D721Med (cell line): ENCODE data around the gene ZNF410.
"Not testable (repeated sequence)": the region's sequence is repeated elsewhere in the genome, so short reads cannot be mapped to it uniquely, and the experiment has no call there.

ENCODE experiments used
- DNase-seq: peaks from one replicate; pipeline ENCODE4 v3.0.0; 2011; ENCODE audit warnings: low spot score; ENCODE audit not compliant: insufficient read length
- FAIRE-seq: peaks from 2 replicates; lab custom pipeline; 2011; peaks lifted over from hg19 to GRCh38; lab: Jason Lieb, UNC
- CTCF ChIP-seq: IDR thresholded peaks from 2 replicates; pipeline ENCODE4 v1.5.1; 2012; ENCODE audit warnings: mild to moderate bottlenecking, control low read depth; ENCODE audit not compliant: insufficient read depth; ENCODE audit errors: missing control alignments

ZNF410 gene

GRCh38 chr14:73886449-73887317 is at the start of gene ZNF410:
Gene ZNF410 (plus strand): TSS chr14:73886859. CDS start chr14:73892176, 5,317 bp downstream.
- peak; percentile 55 for DNase-seq
- TF ChIP-seq CTCF: no peak
- no peak for FAIRE-seq

GRCh38 chr14:73838293-73839034 is 48.2 kb upstream of the ZNF410 start:
- not testable (repeated sequence) for FAIRE-seq

GRCh38 chr14:73842201-73842600 is 44.5 kb upstream of the ZNF410 start:
- DNase-seq (no peak), FAIRE-seq (no peak)
- TF ChIP-seq CTCF: no peak

More at GRCh38 chr14:73838293-73839034, 48.2 kb upstream of the ZNF410 start:
- not testable (repeated sequence) for DNase-seq

GRCh38 chr14:73842851-73843250 is 43.8 kb upstream of the ZNF410 start:
- FAIRE-seq (no peak), DNase-seq (no peak)
- TF ChIP-seq CTCF: no peak

GRCh38 chr14:73843296-73843695 is 43.4 kb upstream of the ZNF410 start:
- FAIRE-seq (no peak), DNase-seq (no peak)
- TF ChIP-seq CTCF: no peak

- no peak for TF ChIP-seq CTCF
- no peak for FAIRE-seq
- DNase-seq: no peak
Observed at GRCh38 chr14:73846947-73847346, 39.7 kb upstream of the ZNF410 start.

- no peak for TF ChIP-seq CTCF
- no peak for FAIRE-seq
- no peak for DNase-seq
Observed at GRCh38 chr14:73851000-73851399, 35.7 kb upstream of the ZNF410 start.
